ENCODE data around the gene GUCY2C.

DNA sequence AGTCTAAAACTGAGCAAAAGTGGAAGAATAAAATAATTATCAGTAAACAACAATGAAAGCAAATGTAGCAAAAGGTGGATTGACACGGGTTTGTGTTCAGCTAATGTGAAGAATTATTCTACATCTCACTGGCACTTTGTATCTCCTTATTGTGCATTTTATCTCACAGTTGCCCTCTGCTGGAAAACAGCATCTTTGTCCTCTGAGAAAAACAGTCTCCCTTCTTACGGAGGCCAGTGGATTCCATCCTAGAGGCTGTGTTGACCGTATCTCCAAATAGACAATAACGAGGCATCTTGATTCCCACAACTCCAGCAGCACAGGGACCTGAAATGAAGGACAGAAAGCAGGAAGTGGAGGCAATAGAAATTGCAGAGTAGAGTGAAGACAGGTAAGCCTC, 77.4 kb downstream of the GUCY2C start:
- TF ChIP-seq TAF1 (conservative IDR thresholded peaks at IDR 0.05) (no peak), YY1 (IDR thresholded peaks at IDR 0.05) (no peak), JUND (IDR thresholded peaks at IDR 0.05) (no peak), EGR1 (IDR thresholded peaks at IDR 0.05; ENCODE audit: low read depth in 2 of 2) (no peak)
- TF ChIP-seq, protein P1, sequence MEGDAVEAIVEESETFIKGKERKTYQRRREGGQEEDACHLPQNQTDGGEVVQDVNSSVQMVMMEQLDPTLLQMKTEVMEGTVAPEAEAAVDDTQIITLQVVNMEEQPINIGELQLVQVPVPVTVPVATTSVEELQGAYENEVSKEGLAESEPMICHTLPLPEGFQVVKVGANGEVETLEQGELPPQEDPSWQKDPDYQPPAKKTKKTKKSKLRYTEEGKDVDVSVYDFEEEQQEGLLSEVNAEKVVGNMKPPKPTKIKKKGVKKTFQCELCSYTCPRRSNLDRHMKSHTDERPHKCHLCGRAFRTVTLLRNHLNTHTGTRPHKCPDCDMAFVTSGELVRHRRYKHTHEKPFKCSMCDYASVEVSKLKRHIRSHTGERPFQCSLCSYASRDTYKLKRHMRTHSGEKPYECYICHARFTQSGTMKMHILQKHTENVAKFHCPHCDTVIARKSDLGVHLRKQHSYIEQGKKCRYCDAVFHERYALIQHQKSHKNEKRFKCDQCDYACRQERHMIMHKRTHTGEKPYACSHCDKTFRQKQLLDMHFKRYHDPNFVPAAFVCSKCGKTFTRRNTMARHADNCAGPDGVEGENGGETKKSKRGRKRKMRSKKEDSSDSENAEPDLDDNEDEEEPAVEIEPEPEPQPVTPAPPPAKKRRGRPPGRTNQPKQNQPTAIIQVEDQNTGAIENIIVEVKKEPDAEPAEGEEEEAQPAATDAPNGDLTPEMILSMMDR (IDR thresholded peaks at IDR 0.05; ENCODE audit: low read depth, low read length, missing input control), result peak; percentile 16
- TF ChIP-seq, protein P2, sequence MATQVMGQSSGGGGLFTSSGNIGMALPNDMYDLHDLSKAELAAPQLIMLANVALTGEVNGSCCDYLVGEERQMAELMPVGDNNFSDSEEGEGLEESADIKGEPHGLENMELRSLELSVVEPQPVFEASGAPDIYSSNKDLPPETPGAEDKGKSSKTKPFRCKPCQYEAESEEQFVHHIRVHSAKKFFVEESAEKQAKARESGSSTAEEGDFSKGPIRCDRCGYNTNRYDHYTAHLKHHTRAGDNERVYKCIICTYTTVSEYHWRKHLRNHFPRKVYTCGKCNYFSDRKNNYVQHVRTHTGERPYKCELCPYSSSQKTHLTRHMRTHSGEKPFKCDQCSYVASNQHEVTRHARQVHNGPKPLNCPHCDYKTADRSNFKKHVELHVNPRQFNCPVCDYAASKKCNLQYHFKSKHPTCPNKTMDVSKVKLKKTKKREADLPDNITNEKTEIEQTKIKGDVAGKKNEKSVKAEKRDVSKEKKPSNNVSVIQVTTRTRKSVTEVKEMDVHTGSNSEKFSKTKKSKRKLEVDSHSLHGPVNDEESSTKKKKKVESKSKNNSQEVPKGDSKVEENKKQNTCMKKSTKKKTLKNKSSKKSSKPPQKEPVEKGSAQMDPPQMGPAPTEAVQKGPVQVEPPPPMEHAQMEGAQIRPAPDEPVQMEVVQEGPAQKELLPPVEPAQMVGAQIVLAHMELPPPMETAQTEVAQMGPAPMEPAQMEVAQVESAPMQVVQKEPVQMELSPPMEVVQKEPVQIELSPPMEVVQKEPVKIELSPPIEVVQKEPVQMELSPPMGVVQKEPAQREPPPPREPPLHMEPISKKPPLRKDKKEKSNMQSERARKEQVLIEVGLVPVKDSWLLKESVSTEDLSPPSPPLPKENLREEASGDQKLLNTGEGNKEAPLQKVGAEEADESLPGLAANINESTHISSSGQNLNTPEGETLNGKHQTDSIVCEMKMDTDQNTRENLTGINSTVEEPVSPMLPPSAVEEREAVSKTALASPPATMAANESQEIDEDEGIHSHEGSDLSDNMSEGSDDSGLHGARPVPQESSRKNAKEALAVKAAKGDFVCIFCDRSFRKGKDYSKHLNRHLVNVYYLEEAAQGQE (IDR thresholded peaks at IDR 0.05), result no peak
